HepG2 (cell line): ENCODE measurements around the gene CTDSP1. TPM values are rescaled to one million over a fixed set of nuclear protein-coding genes. Genes with fewer than 3 reads are reported as not detected.

Experiments used
- ATF7 ChIP-seq, 2 experiments: fragments of 450-650 bp in 1 of 2; sonication (generic) in 1 of 2; formaldehyde crosslinking in 1 of 2; IDR thresholded peaks; 2 replicates each; pipeline versions ENCODE4 v1.4.0 to v1.6.1; 2016 to 2020; ENCODE audit warnings: antibody characterized with exemption in 1 of 2, mild to moderate bottlenecking in 1 of 2, missing genetic modification reagents in 1 of 2
- BCL3 ChIP-seq: sonication (generic); formaldehyde crosslinking; IDR thresholded peaks from 2 replicates; pipeline ENCODE4 v1.5.1; 2020; ENCODE audit warnings: mild to moderate bottlenecking, missing genetic modification reagents, moderate library complexity
- BCL6 ChIP-seq: IDR thresholded peaks from 2 replicates; pipeline ENCODE4 v1.6.1; 2016; ENCODE audit warnings: missing genetic modification reagents, missing compliant biosample characterization
- DNMT1 ChIP-seq: sonication (generic); formaldehyde crosslinking; IDR thresholded peaks from 2 replicates; pipeline ENCODE4 v1.5.1; 2020; ENCODE audit warnings: mild to moderate bottlenecking, missing genetic modification reagents
- GFI1 ChIP-seq: sonication (generic); formaldehyde crosslinking; IDR thresholded peaks from 2 replicates; pipeline ENCODE4 v1.5.0; 2020; ENCODE audit warnings: missing genetic modification reagents, mild to moderate bottlenecking, borderline replicate concordance
- HNRNPK ChIP-seq: fragments of 200-400 bp; formaldehyde crosslinking; IDR thresholded peaks from 2 replicates; pipeline ENCODE4 v1.6.1; 2018; ENCODE audit warnings: low read length, low read depth, moderate library complexity, mild to moderate bottlenecking; ENCODE audit not compliant: poor library complexity, severe bottlenecking
- HOXA3 ChIP-seq: sonication (generic); formaldehyde crosslinking; IDR thresholded peaks from 2 replicates; pipeline ENCODE4 v1.5.0; 2020; ENCODE audit warnings: missing genetic modification reagents
- MXI1 ChIP-seq: IDR thresholded peaks from 3 replicates; pipeline ENCODE4 v1.6.1; 2012; ENCODE audit warnings: low read depth, low read length, inconsistent platforms, borderline replicate concordance
- MZF1 ChIP-seq: sonication (generic); formaldehyde crosslinking; IDR thresholded peaks from 2 replicates; pipeline ENCODE4 v1.8.1; 2023; ENCODE audit warnings: mild to moderate bottlenecking, missing genetic modification reagents, borderline replicate concordance
- REPIN1 ChIP-seq: sonication (generic); formaldehyde crosslinking; IDR thresholded peaks from 2 replicates; pipeline ENCODE4 v1.8.0; 2022; ENCODE audit warnings: missing genetic modification reagents, low read depth, mild to moderate bottlenecking, borderline replicate concordance
- SMAD1 ChIP-seq: sonication (generic); formaldehyde crosslinking; IDR thresholded peaks from 2 replicates; pipeline ENCODE4 v1.4.0; 2020; ENCODE audit warnings: missing genetic modification reagents, low read depth, mild to moderate bottlenecking, borderline replicate concordance
- SNRNP70 ChIP-seq: fragments of 200-400 bp; formaldehyde crosslinking; IDR thresholded peaks from 2 replicates; pipeline ENCODE4 v1.6.1; 2017; ENCODE audit warnings: mild to moderate bottlenecking, low read depth, low read length, moderate library complexity
- STAG1 ChIP-seq: sonication (generic); formaldehyde crosslinking; IDR thresholded peaks from 2 replicates; pipeline ENCODE4 v1.4.0; 2020; ENCODE audit warnings: missing genetic modification reagents
- SYNCRIP ChIP-seq: fragments of 200-400 bp; formaldehyde crosslinking; IDR thresholded peaks from 2 replicates; pipeline ENCODE4 v1.6.1; 2018; ENCODE audit warnings: mild to moderate bottlenecking, low read depth, low read length; ENCODE audit not compliant: insufficient read depth
- TARDBP ChIP-seq: sonication (generic); formaldehyde crosslinking; IDR thresholded peaks from 2 replicates; pipeline ENCODE4 v1.8.0; 2022; ENCODE audit warnings: mild to moderate bottlenecking, missing genetic modification reagents
- ZBTB39 ChIP-seq: sonication (generic); formaldehyde crosslinking; IDR thresholded peaks from 2 replicates; pipeline ENCODE4 v1.5.0; 2020; ENCODE audit warnings: missing genetic modification reagents
- ZNF337 ChIP-seq: sonication (generic); formaldehyde crosslinking; IDR thresholded peaks from 2 replicates; pipeline ENCODE4 v1.5.1; 2020; ENCODE audit warnings: missing genetic modification reagents, low read depth, mild to moderate bottlenecking, borderline replicate concordance
- ZNF362 ChIP-seq: sonication (generic); formaldehyde crosslinking; IDR thresholded peaks from 2 replicates; pipeline ENCODE4 v1.4.0; 2020; ENCODE audit warnings: missing genetic modification reagents, mild to moderate bottlenecking, borderline replicate concordance
- ZNF572 ChIP-seq: sonication (generic); formaldehyde crosslinking; IDR thresholded peaks from 2 replicates; pipeline ENCODE4 v1.5.1; 2020; ENCODE audit warnings: mild to moderate bottlenecking, missing genetic modification reagents
- ZNF598 ChIP-seq: sonication (generic); formaldehyde crosslinking; IDR thresholded peaks from 2 replicates; pipeline ENCODE4 v1.5.1; 2020; ENCODE audit warnings: mild to moderate bottlenecking, missing genetic modification reagents, borderline replicate concordance
- ZNF800 ChIP-seq: sonication (generic); formaldehyde crosslinking; IDR thresholded peaks from 2 replicates; pipeline ENCODE4 v1.4.0; 2020; ENCODE audit warnings: missing genetic modification reagents
- ZNF878 ChIP-seq: sonication (generic); formaldehyde crosslinking; IDR thresholded peaks from 2 replicates; pipeline ENCODE4 v1.8.1; 2023; ENCODE audit warnings: mild to moderate bottlenecking, missing genetic modification reagents, moderate library complexity
- polyA plus RNA-seq, 8 experiments: library from polyadenylated mRNA; depleted of rRNA in 3 of 8; stranded (reverse) in 7 of 8; unstranded in 1 of 8; fragments of >200 nt; fragmentation: Illumina TruSeq in 4 of 8; extraction: Trizol in 4 of 8; gene quantifications; 2 replicates each; pipeline versions ENCODE4 v1.2.1 to v1.2.3, GENCODE V29; 2011 to 2016; ENCODE audit warnings: low read depth in 4 of 8, missing spikeins in 1 of 8, mixed read lengths in 1 of 8; ENCODE audit not compliant: insufficient read depth in 1 of 8
- total RNA-seq, 5 experiments: library from RNA; depleted of rRNA; stranded (reverse); fragments of >200 nt; fragmentation: Illumina TruSeq; extraction: Trizol; gene quantifications; 2 replicates each; pipeline ENCODE4 v1.2.3, GENCODE V29; 2016; ENCODE audit warnings: low read depth in 1 of 5

The CTDSP1 gene
- total and polyA plus RNA-seq, 2 of the 13 experiments (the other 11 are each of a cell fraction or from before 2014, with no cell fraction given): 91.0 to 268 TPM

GRCh38 chr2:218406949-218407618 is 7.4 kb downstream of the CTDSP1 start (continued):
- TF ChIP-seq SYNCRIP (no peak), DNMT1 (CRISPR knock-in tag) (no peak), MXI1 (no peak), REPIN1 (CRISPR knock-in tag) (peak; percentile 32; the same call in 1 of the 2 replicates), ZNF800 (CRISPR knock-in tag) (no peak), ZNF337 (CRISPR knock-in tag) (peak; percentile 62; the same call in 1 of the 2 replicates), GFI1 (CRISPR knock-in tag) (0 out of 2 replicates have a peak, but pooled peaks have one; percentile 50), MZF1 (CRISPR knock-in tag) (no peak), HOXA3 (CRISPR knock-in tag) (0 out of 2 replicates have a peak, but pooled peaks have one; percentile 4), ZNF572 (CRISPR knock-in tag) (peak; percentile 91; the same call in 1 of the 2 replicates), ZNF362 (CRISPR knock-in tag) (peak; percentile 33; the same call in 1 of the 2 replicates), ZBTB39 (CRISPR knock-in tag) (no peak), TARDBP (CRISPR knock-in tag) (0 out of 2 replicates have a peak, but pooled peaks have one; percentile 56), HNRNPK (no peak), BCL3 (CRISPR knock-in tag) (0 out of 2 replicates have a peak, but pooled peaks have one; percentile 45), SNRNP70 (no peak), ATF7 (IDR thresholded peaks at IDR 0.05) (no peak), ATF7 (CRISPR knock-in tag; IDR thresholded peaks at IDR 0.05) (peak; percentile 41; the same call in 1 of the 2 replicates), SMAD1 (CRISPR knock-in tag) (no peak), ZNF878 (CRISPR knock-in tag) (0 out of 2 replicates have a peak, but pooled peaks have one; percentile 65), STAG1 (peak; percentile 4; the same call in 1 of the 2 replicates), BCL6 (CRISPR knock-in tag) (no peak; the same call in 1 of the 2 replicates), ZNF598 (CRISPR knock-in tag) (0 out of 2 replicates have a peak, but pooled peaks have one; percentile 86)
